Thoracic aorta (tissue), 2 donors: Measurements from ENCODE around the gene CCNJL. TPM values are rescaled to one million over a fixed set of nuclear protein-coding genes. Genes with fewer than 3 reads are reported as not detected.

Experiments
- ATAC-seq: fragments of 150-250 bp; one replicate; pipeline ENCODE4 v1.8.0; 2017; ENCODE audit warnings: low read depth; ENCODE audit not compliant: insufficient number of reproducible peaks, low FRiP score
- DNase-seq: peaks from one replicate; pipeline ENCODE4 v3.0.0-alpha.2; 2020; ENCODE audit warnings: low spot score
- H3K27ac ChIP-seq, 2 donors: fragments of 200-600 bp; sonication (generic); 1 replicate in 1 of 2; 2 replicates in 1 of 2; pipeline ENCODE4 v1.5.1; 2016; ENCODE audit warnings: mild to moderate bottlenecking in 2 of 2, moderate library complexity in 2 of 2
- H3K27me3 ChIP-seq: fragments of 200-600 bp; sonication (generic); replicated peaks from 2 replicates; pipeline ENCODE4 v1.6.0; 2016; ENCODE audit warnings: mild to moderate bottlenecking; ENCODE audit not compliant: insufficient read depth
- H3K36me3 ChIP-seq: fragments of 200-600 bp; sonication (generic); one replicate; pipeline ENCODE4 v1.5.1; 2016
- H3K4me1 ChIP-seq, 2 donors: fragments of 200-600 bp; sonication (generic); 1 replicate in 1 of 2; 2 replicates in 1 of 2; pipeline versions ENCODE4 v1.5.1 to v1.6.0; 2016; ENCODE audit warnings: low read depth in 2 of 2, mild to moderate bottlenecking in 1 of 2; ENCODE audit not compliant: control insufficient read depth in 1 of 2
- H3K4me3 ChIP-seq: fragments of 200-600 bp; sonication (generic); 2 replicates; pipeline ENCODE4 v1.5.1; 2016; ENCODE audit warnings: mild to moderate bottlenecking
- H3K9me3 ChIP-seq: fragments of 200-600 bp; sonication (generic); 2 replicates; pipeline ENCODE4 v1.5.1; 2016
- total RNA-seq, 2 donors: library from RNA; depleted of rRNA; stranded (reverse); fragments of >200 nt; gene quantifications; one replicate each; pipeline versions ENCODE4 v1.1.0 to v1.2.3, GENCODE V29; 2016
- TF ChIP-seq, protein P1 (sequence below): fragments of 200-600 bp; sonication (generic); IDR thresholded peaks from one replicate; pipeline ENCODE4 v1.5.1; 2019; ENCODE audit warnings: antibody characterized with exemption

CCNJL gene
- total RNA-seq, 2 donors from 2014 or later, result 0.54 to 3.0 TPM

DNA sequence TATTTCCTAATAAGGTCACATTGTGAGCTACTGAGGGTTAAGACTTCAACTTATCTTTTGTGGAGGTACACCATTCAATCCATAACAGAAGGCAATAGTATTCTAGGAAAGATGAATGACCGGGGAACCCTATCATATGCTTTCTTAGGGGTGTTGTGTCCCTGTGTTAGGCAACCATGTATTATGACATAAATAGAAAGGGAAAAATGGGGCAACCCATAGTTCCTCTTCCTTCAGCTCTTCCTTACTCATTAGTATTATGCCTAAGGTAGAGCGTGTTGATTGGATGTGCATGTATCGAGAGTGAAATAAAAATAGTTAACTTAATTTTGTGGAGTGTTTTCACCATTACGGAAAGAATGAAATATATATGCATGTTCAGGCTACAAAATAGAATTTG is 6.0 kb upstream of the CCNJL start:
- DNase-seq (no peak), ATAC-seq (no peak)
- no peak overlapping the region for H3K27ac ChIP-seq
- no peaks in the 10 kb centered on the region for H3K4me1 ChIP-seq
- H3K9me3 ChIP-seq, result no peaks in the 10 kb centered on the region
- H3K27me3 ChIP-seq, result no peaks in the 10 kb centered on the region
- H3K36me3 ChIP-seq, result no peaks in the 10 kb centered on the region
- TF ChIP-seq, protein P1, sequence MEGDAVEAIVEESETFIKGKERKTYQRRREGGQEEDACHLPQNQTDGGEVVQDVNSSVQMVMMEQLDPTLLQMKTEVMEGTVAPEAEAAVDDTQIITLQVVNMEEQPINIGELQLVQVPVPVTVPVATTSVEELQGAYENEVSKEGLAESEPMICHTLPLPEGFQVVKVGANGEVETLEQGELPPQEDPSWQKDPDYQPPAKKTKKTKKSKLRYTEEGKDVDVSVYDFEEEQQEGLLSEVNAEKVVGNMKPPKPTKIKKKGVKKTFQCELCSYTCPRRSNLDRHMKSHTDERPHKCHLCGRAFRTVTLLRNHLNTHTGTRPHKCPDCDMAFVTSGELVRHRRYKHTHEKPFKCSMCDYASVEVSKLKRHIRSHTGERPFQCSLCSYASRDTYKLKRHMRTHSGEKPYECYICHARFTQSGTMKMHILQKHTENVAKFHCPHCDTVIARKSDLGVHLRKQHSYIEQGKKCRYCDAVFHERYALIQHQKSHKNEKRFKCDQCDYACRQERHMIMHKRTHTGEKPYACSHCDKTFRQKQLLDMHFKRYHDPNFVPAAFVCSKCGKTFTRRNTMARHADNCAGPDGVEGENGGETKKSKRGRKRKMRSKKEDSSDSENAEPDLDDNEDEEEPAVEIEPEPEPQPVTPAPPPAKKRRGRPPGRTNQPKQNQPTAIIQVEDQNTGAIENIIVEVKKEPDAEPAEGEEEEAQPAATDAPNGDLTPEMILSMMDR, result no peak
- no peak overlapping the region for H3K4me3 ChIP-seq

DNA sequence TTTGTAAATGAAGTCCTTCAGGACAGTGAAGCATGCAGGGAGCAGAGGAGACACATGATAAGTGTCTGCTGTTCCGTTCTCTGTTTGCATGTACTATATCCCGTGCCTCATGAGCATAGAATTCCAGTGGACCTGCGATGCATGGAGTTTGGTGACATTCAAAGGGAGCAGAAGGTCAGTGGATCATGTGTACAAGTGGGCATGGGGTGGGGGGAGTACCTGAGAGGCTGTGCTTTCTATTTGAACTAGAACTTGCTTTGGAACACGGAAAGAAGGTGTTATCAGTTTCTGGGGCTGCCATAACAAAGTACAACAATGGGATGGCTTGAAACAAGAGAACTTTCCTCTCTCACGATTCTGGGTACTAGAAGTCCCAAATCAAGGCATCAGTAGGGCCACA is 5.1 kb upstream of the CCNJL start:
- Histone ChIP-seq H3K4me3 (no peak overlapping the region), H3K27ac (no peak overlapping the region), H3K4me1 (peaks cover 0 to 5% of the 10 kb centered on the region in 2 donors), H3K9me3 (no peaks in the 10 kb centered on the region), H3K27me3 (no peaks in the 10 kb centered on the region), H3K36me3 (no peaks in the 10 kb centered on the region)
- TF ChIP-seq, protein P1, result no peak
- DNase-seq (no peak), ATAC-seq (no peak)

DNA sequence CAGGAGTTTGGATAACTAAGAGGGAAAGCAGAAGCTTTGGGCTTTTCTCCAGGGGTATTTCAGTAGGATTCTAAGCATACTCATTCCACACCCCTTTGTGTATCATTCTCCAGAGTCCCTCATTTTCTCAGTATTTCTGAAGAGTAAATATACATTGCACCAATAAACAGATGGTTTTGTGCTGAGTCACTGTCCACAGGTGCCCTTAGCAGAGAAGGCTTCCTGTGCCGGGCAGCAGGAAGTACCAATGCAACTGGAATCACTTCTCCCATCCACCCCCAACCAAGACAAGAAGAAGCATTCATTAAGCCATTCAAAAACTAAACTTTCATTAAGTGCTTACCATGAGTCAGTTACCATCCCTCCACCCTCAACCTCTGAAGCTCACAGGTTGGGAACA is 3.6 kb upstream of the CCNJL start:
- no peak for DNase-seq
- no peaks in the 10 kb centered on the region for H3K27me3 ChIP-seq
- H3K9me3 ChIP-seq, result no peaks in the 10 kb centered on the region
- H3K27ac ChIP-seq, result no peak overlapping the region
- H3K4me3 ChIP-seq, result no peak overlapping the region
- peaks cover 0 to 12% of the 10 kb centered on the region in 2 donors for H3K4me1 ChIP-seq
- no peaks in the 10 kb centered on the region for H3K36me3 ChIP-seq
- TF ChIP-seq, protein P1, result no peak
- ATAC-seq, result no peak

DNA sequence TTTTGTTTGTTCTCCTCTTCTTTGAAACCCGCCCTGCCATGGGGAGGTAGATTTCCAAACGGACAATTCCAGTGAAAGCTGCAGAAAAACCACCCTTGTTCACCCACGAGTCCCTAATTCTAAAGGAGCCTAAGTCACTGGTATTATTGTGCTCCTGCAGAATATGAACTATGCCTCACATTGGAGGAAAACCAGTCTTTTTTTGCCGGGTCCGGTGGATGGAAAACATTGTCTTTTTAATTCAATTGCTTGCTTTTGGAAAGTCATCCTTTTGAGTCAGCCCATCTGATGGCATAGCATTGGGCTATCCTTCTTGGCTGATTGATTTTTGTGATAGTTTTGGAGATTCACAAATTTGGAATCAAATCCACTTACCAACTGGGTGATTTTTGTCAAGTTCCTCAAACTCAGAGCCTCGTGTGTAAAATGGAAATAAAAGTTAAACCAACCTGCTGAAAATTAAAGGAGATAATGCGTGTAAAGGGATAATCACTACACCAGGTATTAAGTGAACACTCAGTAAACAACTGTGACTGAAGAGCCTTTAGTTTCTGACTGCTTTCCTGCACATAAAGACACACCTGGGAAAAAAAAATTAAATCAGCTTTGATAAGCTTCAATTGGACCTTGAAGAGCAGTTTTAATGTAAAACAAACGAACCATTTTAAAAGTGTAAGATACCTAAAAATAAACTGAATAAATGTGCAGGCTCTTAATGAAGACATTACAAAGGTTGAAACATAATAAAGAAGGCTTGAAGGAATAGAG is 780 bp upstream of the CCNJL start:
- TF ChIP-seq, protein P1, result no peak
- no peaks in the 10 kb centered on the region for H3K36me3 ChIP-seq

DNA sequence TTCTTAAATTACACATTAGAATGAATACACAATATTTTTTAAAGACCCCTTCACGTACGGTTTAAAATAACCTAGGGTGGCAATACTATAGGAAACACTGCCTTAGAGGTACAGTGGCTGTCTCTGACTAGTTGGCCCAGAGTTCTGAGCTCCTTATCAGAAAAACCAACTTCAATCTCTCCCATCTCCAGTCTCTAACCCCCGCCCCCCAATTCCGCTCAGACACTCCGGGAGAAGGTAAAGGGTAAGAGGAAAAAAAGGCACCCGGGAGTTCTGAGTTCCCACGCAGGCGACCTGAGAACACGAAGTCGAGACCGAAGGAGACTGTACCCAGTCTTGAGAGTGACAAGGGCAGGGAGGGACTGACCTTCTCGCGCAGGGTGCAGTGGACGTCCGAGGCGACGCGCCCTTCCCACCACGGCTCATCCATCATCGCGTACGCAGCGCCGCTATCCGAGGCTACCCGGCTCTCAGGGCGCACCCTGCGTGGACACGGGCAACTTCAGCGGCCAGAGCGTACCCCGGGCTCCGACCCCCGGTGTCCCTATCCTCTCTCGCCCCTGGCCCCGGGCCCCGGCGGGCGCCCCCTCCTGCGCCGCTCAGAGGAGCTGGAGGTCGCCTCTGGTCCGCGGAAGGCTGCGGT is 752 bp downstream of the CCNJL start:
- H3K4me3 ChIP-seq, result peak overlapping the region; percentile 81
- H3K9me3 ChIP-seq, result no peaks in the 10 kb centered on the region
- ATAC-seq (no peak), DNase-seq (no peak)
- no peaks in the 10 kb centered on the region for H3K27me3 ChIP-seq
- no peaks in the 10 kb centered on the region for H3K36me3 ChIP-seq
- TF ChIP-seq, protein P1, result no peak
- H3K4me1 ChIP-seq, result peaks cover 0 to 12% of the 10 kb centered on the region in 2 donors
- no peak overlapping the region for H3K27ac ChIP-seq

More for the DNA sequence above, 780 bp upstream of the CCNJL start:
- ATAC-seq (no peak), DNase-seq (no peak)
- no peaks in the 10 kb centered on the region for H3K27me3 ChIP-seq
- H3K4me1 ChIP-seq, result peaks cover 0 to 12% of the 10 kb centered on the region in 2 donors
- no peak overlapping the region for H3K27ac ChIP-seq
- H3K4me3 ChIP-seq, result peak overlapping the region; percentile 81
- no peaks in the 10 kb centered on the region for H3K9me3 ChIP-seq
